Activated CD4-positive, alpha-beta T cell treated with anti-CD3 and anti-CD28 coated beads, Interleukin-2, Interleukin-4, amounts not matched to agents 100 ng/mL and 50 ng/mL, durations not matched to agents 16 hours and 8 hours (primary cell): ENCODE measurements around the gene AHI1.

Source experiments
- DNase-seq: peaks from one replicate; pipeline ENCODE4 v3.0.0-alpha.2; 2020; ENCODE audit warnings: low spot score

Gene AHI1

DNA sequence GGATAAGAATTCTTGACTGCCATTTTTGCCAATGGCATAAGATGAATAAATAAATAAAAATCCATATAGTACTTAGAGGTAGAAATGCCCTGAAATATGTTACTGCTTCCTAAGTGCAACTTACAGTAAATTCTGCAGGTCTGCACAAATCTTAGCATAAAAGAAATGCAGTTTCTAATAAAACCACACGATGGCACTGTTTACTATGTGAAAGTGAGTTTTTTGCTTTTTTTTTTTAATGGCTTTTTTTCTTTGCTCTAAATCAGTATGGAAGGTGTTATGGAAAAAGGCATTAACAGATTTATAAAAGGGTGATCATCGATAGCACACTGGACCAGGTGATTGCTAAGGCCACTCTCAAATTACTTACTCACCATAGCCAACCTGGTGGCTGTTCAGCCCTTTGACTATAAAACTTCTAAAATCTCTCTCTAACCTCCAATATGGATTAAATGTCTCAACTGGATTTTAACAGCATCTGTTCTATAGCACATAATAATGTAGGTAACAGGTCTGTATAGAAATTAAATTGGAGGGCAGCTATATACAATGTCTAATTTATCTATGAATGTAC, 45.8 kb downstream of the AHI1 start:
- DNase-seq = peak; percentile 50

DNA sequence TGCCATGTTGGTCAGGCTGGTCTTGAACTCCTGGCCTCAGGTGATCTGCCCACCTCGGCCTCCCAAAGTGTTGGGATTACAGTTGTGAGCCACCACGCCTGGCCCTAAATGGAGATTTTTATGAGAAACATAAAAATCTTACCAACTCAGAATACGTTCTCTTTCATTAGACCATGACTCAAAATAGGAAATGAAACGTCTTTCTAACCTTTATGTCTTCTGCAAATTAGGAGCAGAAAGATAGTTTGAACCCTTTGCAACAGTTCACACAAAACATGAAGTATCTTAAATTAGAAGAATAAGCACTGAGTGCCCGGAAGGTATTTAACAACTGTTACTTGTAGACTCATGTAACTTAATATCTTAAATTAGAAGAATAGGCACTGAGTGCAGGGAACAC, 48.3 kb downstream of the AHI1 start:
- no peak for DNase-seq

DNA sequence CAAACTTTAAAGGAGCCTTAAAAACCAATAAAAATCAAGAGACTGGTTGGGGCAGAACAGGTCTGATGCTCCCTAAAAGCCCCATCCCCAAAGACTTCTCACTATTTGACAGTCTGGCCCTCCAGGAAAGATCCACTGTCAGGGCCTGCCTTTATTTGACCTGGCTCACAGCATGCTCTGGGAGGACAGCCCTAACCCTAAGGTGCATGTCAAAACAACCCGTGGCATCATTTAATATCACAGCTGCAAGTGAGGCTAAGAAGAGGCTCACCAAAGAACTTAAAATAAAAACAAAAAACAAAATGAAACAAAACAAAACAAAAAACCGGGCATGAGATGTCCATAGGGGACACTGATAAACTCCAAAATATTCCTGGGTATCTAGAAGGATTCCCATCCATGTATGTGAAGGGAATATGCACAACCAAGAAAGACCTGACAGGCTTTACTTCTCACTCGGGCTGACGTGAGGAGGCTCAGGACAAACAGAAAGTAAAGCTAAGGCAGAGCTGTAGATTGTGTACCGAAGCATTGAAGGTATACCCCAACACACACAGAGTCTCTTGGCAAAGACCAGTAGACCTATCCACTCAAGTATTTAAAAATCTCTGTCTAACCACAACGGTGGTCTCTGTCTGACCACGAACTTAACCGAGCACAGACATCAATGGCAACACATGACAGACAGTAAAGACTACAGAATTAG, 57.3 kb downstream of the AHI1 start:
- no peak for DNase-seq

DNA sequence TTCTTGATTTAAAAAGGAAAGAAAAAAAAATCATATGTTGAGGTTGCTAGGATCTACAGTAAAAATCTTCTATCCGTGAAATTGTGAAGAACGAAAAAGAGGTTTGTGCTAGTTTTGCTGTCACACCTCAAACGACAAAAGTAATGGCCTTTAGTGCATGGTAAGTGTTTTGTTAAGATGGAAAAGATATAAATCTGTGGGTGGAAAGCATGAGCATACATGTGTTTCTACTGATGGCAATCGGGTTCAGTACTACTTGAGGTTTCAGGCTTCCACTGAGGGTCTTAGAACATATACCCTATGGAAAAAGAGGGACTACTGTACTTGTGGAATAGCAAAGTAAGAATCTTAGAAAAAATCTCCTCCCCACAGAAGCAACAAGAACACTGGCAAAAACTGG, 58.0 kb downstream of the AHI1 start:
- no peak for DNase-seq

DNA sequence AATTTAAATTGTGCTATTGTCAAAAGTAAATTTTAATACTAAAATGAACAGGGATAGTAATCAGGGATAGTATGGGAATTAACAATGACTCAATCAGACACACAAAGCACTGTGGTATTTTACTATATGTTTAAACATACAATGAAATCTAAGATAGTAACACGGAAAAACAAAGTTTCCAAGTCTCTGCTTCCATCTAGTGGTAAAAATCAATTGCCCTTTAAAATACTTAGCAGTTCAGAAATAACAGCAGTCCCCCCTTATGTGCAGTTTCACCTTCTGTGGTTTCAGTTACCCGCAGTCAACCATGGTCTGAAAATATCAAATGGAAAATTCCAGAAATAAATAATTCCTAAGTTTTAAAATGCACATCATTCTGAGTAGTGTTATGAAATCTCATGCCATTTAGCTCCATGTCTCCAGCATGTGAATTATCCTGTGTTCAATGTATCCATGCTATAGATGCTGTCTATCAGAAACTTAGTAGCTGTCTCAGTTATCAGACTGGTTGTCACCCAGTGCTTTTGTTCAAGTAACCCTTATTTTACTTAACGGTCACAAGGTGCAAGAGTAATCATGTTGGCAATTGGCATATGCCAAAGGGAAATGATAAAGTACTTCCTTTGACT, 58.5 kb downstream of the AHI1 start:
- peak; percentile 63 for DNase-seq

DNA sequence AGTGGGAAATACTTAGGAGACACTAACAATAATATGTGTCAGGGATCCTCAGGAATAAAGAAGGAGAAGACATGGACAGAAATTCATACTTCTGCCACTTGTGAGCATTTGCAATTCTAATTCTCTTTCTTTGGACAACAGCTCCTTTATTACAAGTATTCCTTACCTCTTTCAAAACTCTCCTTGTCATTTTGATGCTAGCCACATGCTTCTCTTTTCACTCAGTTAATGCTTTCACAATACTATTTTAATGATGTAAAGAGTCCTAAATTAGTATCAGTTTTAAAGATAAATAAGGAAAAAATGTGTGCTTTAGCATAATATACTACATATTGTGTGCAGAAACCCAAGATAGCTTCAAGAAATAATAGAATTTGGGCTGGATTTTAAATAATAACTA, 62.5 kb downstream of the AHI1 start:
- no peak for DNase-seq

DNA sequence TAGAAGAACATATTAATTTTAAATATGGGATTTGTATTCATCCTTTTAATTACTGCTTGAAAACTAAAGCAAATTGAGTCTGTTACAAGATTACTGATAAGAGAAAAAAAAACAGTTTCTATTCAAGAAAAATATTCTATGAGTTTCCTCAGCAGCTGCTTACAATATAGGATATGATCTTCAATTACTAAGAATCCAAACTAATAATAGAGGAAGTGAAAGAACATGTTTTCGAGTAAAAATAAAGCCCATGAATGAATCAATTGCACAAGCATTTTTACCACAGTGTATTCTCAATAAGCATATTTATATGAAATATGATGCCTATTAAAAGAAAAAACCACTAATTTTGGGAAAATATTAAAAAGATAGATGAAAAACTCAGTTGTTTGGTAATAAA, 63.4 kb downstream of the AHI1 start:
- no peak for DNase-seq

DNA sequence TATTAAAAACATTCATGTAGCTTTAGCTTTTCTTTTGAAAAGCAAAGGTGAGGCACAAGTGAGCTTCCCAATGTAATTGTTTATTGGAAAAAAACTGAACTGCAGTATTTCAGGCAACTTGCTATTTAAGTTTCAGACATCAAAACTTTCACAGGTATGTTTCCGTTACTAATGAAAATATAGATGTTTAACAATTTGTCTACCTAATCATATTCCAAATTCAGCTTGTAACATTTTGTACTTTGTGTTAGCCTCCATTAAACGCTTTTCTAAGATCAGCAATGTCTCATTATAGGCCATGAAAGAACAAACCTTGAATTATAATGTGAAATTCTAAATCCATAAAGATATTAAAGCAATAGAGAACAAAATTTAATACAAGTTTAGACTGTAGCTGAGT, 69.5 kb downstream of the AHI1 start:
- no peak for DNase-seq

DNA sequence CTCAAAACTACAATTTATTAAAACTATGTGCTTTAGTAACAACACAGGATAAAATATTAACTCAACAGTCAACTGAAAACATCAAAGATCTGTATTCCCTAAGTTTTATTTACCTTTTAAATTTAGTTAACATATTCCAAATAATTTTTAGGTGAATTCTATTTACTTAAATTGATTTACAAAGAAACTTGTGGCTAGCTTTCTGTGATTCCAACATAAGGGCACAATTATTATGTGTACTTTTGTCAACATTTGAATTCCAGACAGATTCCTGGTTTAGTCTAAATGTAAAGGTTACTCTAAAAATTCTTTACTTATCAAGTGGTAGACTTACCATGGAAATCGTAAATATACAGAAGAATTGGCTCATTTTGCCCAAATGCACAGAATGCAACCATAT, 70.7 kb downstream of the AHI1 start:
- DNase-seq = no peak

DNA sequence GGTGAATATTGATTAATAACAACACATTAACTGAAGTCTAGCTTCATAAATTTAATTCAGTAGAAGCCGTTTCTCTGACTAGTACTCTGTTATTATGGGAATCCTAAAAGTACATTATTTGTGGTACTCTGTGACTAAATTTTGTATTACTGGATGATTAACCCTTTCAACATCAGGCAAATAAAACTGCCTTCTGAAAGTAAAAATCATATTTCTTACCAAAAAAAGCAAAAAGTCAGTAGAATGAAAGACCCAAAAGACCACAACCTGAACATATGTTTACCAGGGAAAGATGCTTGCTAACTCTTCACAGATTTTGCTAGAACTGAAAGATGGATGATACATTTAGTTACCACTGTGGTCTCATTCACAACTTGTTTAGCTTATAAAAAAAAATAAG, 73.2 kb downstream of the AHI1 start:
- peak; percentile 81 for DNase-seq

DNA sequence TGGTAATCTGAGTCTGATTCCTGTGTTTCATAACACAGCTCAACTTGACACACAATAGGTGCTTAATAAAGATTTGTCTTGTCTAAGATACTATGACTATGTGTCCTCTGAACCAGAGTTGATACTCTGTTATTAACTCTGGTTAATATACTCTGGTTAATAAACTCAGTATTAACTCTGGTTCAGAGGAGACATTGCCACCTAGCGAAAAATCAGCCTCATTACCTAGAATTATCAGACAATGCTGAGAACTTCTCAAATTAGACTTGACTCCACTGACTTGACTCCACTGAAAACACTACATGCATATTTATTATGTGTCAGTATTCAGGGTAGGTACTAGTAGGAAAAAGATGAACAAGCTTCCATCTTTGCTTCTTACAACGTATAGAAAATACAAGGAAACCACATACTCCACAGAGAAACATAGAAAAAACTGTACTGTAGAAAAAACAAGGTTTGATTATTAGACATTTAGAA, 73.9 kb downstream of the AHI1 start:
- DNase-seq = peak; percentile 73

DNA sequence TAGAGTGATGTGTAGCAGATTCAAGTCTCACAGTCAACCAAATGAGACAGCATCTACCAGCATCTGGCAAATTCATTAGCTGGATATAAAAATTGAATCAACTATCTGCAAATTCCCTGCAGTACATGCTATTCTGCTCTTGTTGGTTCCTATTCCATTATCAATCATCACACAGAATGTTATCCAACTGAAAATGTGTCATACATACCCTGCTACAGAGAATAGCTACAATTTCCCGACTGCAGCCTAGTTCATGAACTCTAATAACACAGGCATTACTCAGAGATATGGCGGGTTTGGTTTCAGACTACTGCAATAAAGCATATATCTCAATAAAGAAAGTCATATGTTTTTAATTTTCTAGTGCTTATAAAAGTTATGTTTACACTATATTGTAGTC, 78.4 kb downstream of the AHI1 start:
- DNase-seq = no peak

DNA sequence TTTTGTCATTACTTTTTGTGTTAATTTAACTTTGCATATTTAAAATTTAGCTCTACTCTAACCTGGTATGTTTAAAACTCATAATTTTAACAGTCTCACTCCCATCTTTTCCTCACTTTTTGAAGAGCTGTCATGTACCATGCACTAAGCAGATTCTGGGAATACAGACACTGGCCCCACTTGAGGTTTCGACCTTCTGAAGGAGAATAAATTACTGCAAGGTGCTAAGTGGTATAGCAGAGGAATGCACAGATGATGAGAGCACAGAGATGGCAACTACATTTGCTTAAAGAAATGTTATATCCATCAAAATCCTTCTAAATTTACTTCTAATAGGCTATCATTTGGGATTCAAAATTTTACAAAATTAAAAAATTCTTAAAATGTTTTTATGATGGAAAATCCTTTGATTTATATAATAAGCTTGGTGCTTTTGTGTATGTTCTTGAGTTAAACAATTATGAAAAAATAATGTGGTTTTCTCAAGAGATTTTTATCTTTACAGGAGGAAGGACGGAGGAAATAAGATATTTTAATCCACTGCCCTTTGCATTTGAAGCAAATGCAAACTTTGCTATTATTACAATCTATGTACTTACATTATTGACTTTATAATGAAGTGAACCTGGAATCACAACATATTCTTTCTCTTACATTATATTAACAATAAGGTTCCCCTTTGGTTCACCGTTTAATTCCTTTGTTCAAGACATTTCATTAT, 79.3 kb downstream of the AHI1 start:
- DNase-seq = no peak

DNA sequence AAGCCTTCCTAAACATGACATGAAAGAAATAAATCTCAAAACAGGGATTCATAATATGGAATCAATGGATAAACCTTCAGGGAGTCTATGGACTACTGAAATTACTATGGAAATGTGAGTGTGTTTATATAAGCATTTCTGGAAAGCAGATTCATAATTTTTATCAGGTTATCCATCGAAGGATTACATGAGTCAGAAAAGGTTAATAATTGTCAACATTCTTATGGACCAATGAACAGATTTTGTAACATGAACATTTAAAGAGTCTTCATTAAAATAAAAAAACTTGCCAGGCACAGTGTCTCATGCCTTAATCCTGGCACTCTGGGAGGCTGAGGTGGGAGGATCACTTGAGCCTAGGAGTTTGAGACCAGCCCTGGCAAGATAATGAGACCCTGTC, 84.8 kb downstream of the AHI1 start:
- DNase-seq = no peak

DNA sequence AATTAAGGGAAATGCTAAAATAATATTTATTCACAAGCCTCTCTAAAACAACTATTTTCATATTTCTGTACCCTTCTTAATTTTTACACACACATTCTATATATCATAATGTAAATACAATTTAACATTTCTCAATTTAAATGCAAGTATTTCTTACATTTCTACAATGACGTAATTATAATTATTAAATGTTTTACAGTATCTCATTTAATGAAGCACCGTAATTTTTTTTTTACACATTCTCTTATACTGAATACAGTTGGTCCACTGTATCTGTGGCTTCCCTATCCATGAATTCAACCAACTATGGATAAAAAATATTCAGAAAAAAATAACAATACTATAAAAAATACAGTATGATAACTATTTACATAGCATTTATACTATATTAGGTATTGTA, 85.7 kb downstream of the AHI1 start:
- no peak for DNase-seq

DNA sequence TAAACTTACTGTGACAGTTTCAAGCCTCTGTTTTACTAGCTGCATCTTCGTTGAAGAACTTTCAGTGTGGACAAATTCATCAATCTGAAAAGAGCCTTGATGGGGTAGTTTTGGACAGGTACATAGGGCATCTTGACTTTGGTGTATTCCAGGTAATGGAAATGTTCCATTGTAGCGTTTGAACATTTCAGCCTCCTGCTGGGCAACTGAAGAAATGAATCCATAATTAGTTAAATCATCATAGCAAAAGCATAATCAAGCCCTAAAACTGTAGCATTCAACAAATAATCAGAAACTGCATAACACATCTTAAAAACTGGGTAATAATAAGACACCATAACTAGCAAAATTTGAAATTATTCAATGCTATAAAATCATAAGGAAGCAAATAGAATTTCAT, 86.2 kb downstream of the AHI1 start:
- no peak for DNase-seq

DNA sequence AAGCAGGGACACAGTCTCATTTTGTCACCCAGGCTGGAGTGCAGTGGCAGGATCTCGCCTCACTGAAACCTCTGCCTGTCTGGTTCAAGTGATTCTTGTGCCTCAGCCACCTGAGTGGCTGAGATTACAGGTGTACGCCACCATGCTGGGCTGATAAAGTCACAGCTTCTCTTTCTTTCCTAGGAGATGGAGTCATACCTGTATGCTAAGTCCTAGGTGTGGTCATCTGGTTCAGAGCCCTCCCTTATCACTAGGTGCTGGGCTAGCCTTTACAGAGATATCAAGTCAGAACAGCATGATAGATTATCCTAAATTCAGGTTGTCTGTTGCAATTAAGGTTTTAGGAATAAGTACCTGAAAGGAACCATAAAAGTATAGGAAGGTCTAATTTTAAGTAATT, 86.7 kb downstream of the AHI1 start:
- no peak for DNase-seq

DNA sequence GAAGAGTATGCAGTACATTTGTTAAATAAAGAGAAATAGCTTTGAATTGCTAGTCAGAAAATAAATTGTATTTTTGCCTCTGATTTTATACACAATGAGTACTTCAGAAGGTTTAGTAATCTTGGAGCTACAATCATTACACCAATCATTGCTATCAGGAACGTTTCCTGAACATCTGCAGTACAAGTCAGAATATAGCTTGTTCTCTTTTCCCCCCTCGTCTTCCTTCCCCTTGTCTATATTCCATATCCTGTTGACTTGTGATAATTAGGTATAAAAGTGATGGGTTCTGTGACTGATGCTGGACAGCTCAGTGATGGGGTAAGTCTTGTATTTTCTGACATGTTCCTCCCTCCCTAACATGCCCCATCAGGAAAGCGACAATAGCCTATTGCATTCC, 94.0 kb downstream of the AHI1 start:
- no peak for DNase-seq

DNA sequence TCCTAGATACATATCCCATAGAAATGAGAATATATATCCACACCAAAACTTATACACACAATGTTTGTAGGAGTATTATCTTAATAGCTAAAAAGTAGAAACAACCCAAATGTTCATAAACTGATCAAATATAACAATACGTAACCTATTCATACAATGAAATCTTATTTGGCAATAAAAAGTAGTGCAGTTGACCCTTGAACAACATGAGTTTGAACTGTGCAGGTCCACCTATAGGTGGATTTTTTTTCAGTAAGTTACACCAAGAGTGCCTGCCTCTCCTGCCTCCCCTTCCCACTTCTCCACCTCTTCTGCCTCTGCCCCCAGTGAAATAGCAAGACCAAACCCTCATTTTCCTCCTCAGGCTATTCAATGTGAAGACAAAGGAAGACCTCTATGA, 95.2 kb downstream of the AHI1 start:
- DNase-seq = no peak

DNA sequence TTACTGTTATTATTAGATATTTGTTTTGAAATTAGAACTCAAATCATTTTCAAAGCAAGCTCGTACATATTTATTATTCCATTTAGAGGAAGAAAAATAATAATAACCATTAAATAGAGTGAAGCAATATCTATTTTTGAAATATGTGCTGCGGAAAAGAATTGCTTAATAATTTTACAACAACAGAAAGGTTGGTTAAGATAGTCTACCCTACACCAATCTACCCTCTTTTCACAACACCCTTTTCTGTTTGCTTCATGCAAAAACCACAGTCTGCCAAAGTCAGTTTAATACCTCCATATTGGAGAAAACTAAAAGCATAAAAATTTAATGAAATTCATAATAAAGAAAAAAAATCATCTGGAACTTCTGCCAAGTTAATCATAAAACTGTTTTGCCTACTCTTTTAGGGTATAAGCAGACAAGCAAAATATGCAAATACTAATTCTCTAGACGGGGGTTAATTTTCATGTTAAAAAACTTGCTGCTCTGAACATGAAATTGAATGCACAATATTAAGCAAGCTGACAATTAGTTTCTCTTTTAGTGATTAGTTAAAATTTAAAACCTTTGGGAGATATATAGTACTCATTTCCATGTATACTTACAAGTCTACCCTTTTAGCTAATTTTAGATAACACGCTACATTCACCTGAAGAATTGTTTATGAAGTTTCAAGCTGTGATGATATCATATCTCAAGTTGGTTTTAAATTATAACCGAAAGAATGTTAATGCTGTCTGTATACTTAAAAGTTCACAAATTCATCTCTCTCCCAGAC, 100.2 kb downstream of the AHI1 start:
- no peak for DNase-seq

DNA sequence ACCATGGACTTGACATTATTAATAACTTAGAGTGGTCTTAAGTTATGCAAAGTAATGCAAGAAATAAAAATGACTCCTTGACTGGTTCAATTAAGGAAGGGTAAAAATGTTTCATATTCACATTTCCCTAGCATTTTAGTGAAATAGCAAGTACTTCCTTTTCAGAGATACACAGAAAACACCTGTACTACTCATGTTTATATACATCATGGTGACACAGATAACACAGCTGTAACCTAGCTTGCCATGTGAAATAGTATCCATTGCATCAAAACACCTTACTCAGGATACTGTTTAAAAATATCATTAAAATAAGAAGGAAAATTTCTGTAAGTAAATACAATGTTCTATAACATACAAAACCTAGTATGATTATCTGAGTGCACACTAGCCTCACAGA, 102.4 kb downstream of the AHI1 start:
- DNase-seq = no peak

DNA sequence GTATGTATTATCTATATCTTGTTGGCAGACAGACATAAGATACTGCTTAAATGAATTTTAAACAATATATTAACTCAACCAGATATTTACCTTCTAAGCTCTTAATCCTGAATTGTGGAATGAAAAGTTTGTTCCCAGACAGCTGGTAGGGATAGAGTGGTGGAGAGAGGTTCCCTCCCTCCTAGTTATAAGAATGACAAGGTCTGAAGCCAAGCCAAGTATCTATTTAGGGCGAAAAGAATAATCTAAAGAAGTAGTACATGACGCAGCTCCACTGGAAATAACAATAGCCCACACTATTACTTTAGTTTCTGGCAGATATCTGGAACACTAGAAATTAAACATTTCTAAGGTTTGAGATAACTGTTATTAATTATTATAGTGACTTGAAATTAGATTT, 104.3 kb downstream of the AHI1 start:
- no peak for DNase-seq
